Activated naive CD8-positive, alpha-beta T cell treated with anti-CD3 and anti-CD28 coated beads for 36 hours (primary cell): ENCODE measurements around the gene NEO1. TPM values are rescaled to one million over a fixed set of nuclear protein-coding genes. Genes with fewer than 3 reads are reported as not detected.

Source experiments
- DNase-seq: peaks from one replicate; pipeline ENCODE4 v3.0.0; 2021
- H3K27ac Mint-ChIP-seq: one replicate; pipeline ENCODE4 v1.8.0; 2022; ENCODE audit warnings: mild to moderate bottlenecking, moderate library complexity, mixed read lengths
- H3K27me3 Mint-ChIP-seq: one replicate; pipeline ENCODE4 v1.8.0; 2022; ENCODE audit warnings: mild to moderate bottlenecking, mixed read lengths
- H3K36me3 Mint-ChIP-seq: one replicate; pipeline ENCODE4 v1.8.0; 2021; ENCODE audit warnings: mild to moderate bottlenecking, mixed read lengths
- H3K4me1 Mint-ChIP-seq: one replicate; pipeline ENCODE4 v1.8.0; 2021; ENCODE audit warnings: mixed read lengths
- H3K4me3 Mint-ChIP-seq: one replicate; pipeline ENCODE4 v1.8.0; 2022; ENCODE audit warnings: mild to moderate bottlenecking, moderate library complexity, mixed read lengths
- H3K9me3 Mint-ChIP-seq: one replicate; pipeline ENCODE4 v1.8.0; 2022; ENCODE audit warnings: mixed read lengths
- total RNA-seq, 2 experiments: library from RNA; stranded (reverse); gene quantifications; one replicate each; pipeline ENCODE4 v1.2.3, GENCODE V29; 2021

NEO1 gene
- total RNA-seq, 2 experiments from 2014 or later, result 4.1 to 4.7 TPM

GRCh38 chr15:73081321-73081958 is 29.2 kb downstream of the NEO1 start:
- Mint-ChIP-seq H3K36me3 (no peaks in the 10 kb centered on the region), H3K4me1 (peaks cover 2% of the 10 kb centered on the region), H3K4me3 (no peak overlapping the region), H3K27me3 (peaks cover 13% of the 10 kb centered on the region), H3K9me3 (no peaks in the 10 kb centered on the region), H3K27ac (no peak overlapping the region)
- no peak for DNase-seq

- H3K4me1 Mint-ChIP-seq, result peaks cover 5% of the 10 kb centered on the region
- no peak overlapping the region for H3K4me3 Mint-ChIP-seq
- DNase-seq, result no peak
- no peaks in the 10 kb centered on the region for H3K9me3 Mint-ChIP-seq
- no peaks in the 10 kb centered on the region for H3K36me3 Mint-ChIP-seq
- peaks cover 16% of the 10 kb centered on the region for H3K27me3 Mint-ChIP-seq
- H3K27ac Mint-ChIP-seq, result no peak overlapping the region
Measured at GRCh38 chr15:73082812-73083211, 30.5 kb downstream of the NEO1 start.

- Mint-ChIP-seq H3K27me3 (peaks cover 25% of the 10 kb centered on the region), H3K27ac (no peak overlapping the region), H3K4me3 (no peak overlapping the region), H3K9me3 (no peaks in the 10 kb centered on the region), H3K36me3 (no peaks in the 10 kb centered on the region), H3K4me1 (peaks cover 3% of the 10 kb centered on the region)
- DNase-seq, result no peak
Measured at GRCh38 chr15:73087098-73087497, 34.8 kb downstream of the NEO1 start.

GRCh38 chr15:73105064-73105463 is 52.8 kb downstream of the NEO1 start:
- Mint-ChIP-seq H3K9me3 (no peaks in the 10 kb centered on the region), H3K36me3 (no peaks in the 10 kb centered on the region), H3K27me3 (no peaks in the 10 kb centered on the region), H3K27ac (no peak overlapping the region), H3K4me1 (no peaks in the 10 kb centered on the region), H3K4me3 (no peak overlapping the region)
- no peak for DNase-seq

- H3K36me3 Mint-ChIP-seq, result no peaks in the 10 kb centered on the region
- no peak for DNase-seq
- H3K4me3 Mint-ChIP-seq, result no peak overlapping the region
- no peaks in the 10 kb centered on the region for H3K4me1 Mint-ChIP-seq
- no peaks in the 10 kb centered on the region for H3K27me3 Mint-ChIP-seq
- H3K9me3 Mint-ChIP-seq, result no peaks in the 10 kb centered on the region
- no peak overlapping the region for H3K27ac Mint-ChIP-seq
Measured at GRCh38 chr15:73108676-73109075, 56.4 kb downstream of the NEO1 start.

- H3K27me3 Mint-ChIP-seq, result no peaks in the 10 kb centered on the region
- no peaks in the 10 kb centered on the region for H3K9me3 Mint-ChIP-seq
- H3K4me1 Mint-ChIP-seq, result no peaks in the 10 kb centered on the region
- H3K4me3 Mint-ChIP-seq, result no peak overlapping the region
- DNase-seq, result no peak
- H3K36me3 Mint-ChIP-seq, result no peaks in the 10 kb centered on the region
- H3K27ac Mint-ChIP-seq, result no peak overlapping the region
Measured at GRCh38 chr15:73109765-73110164, 57.5 kb downstream of the NEO1 start.

GRCh38 chr15:73110201-73110600 is 57.9 kb downstream of the NEO1 start:
- Mint-ChIP-seq H3K27ac (no peak overlapping the region), H3K4me1 (no peaks in the 10 kb centered on the region)

GRCh38 chr15:73114064-73114463 is 61.8 kb downstream of the NEO1 start:
- H3K27ac Mint-ChIP-seq, result no peak overlapping the region
- H3K9me3 Mint-ChIP-seq, result no peaks in the 10 kb centered on the region
- no peak for DNase-seq
- peaks cover 4% of the 10 kb centered on the region for H3K27me3 Mint-ChIP-seq
- no peak overlapping the region for H3K4me3 Mint-ChIP-seq
- no peaks in the 10 kb centered on the region for H3K36me3 Mint-ChIP-seq
- no peaks in the 10 kb centered on the region for H3K4me1 Mint-ChIP-seq

More at GRCh38 chr15:73110201-73110600, 57.9 kb downstream of the NEO1 start:
- Mint-ChIP-seq H3K4me3 (no peak overlapping the region), H3K27me3 (no peaks in the 10 kb centered on the region), H3K9me3 (no peaks in the 10 kb centered on the region), H3K36me3 (no peaks in the 10 kb centered on the region)
- no peak for DNase-seq

- H3K4me1 Mint-ChIP-seq, result no peaks in the 10 kb centered on the region
- H3K36me3 Mint-ChIP-seq, result no peaks in the 10 kb centered on the region
- H3K27ac Mint-ChIP-seq, result no peak overlapping the region
- no peak overlapping the region for H3K4me3 Mint-ChIP-seq
- H3K9me3 Mint-ChIP-seq, result no peaks in the 10 kb centered on the region
- peaks cover 4% of the 10 kb centered on the region for H3K27me3 Mint-ChIP-seq
- no peak for DNase-seq
Measured at GRCh38 chr15:73116164-73116563, 63.9 kb downstream of the NEO1 start.

GRCh38 chr15:73118055-73118454 is 65.8 kb downstream of the NEO1 start:
- no peaks in the 10 kb centered on the region for H3K4me1 Mint-ChIP-seq

GRCh38 chr15:73119478-73119877 is 67.2 kb downstream of the NEO1 start:
- no peak overlapping the region for H3K4me3 Mint-ChIP-seq
- H3K36me3 Mint-ChIP-seq, result peaks cover 2% of the 10 kb centered on the region
- peaks cover 4% of the 10 kb centered on the region for H3K27me3 Mint-ChIP-seq
- H3K27ac Mint-ChIP-seq, result no peak overlapping the region
- no peak for DNase-seq
- no peaks in the 10 kb centered on the region for H3K4me1 Mint-ChIP-seq
- no peaks in the 10 kb centered on the region for H3K9me3 Mint-ChIP-seq

More at GRCh38 chr15:73118055-73118454, 65.8 kb downstream of the NEO1 start:
- Mint-ChIP-seq H3K36me3 (no peaks in the 10 kb centered on the region), H3K4me3 (no peak overlapping the region), H3K27ac (no peak overlapping the region), H3K27me3 (peaks cover 4% of the 10 kb centered on the region), H3K9me3 (no peaks in the 10 kb centered on the region)
- no peak for DNase-seq

GRCh38 chr15:73120269-73120668 is 68.0 kb downstream of the NEO1 start:
- Mint-ChIP-seq H3K4me1 (no peaks in the 10 kb centered on the region), H3K36me3 (peaks cover 2% of the 10 kb centered on the region), H3K9me3 (no peaks in the 10 kb centered on the region), H3K27me3 (peaks cover 4% of the 10 kb centered on the region), H3K4me3 (no peak overlapping the region), H3K27ac (no peak overlapping the region)
- no peak for DNase-seq

GRCh38 chr15:73125219-73125618 is 73.0 kb downstream of the NEO1 start:
- H3K27ac Mint-ChIP-seq, result no peak overlapping the region
- H3K4me3 Mint-ChIP-seq, result no peak overlapping the region
- peaks cover 2% of the 10 kb centered on the region for H3K36me3 Mint-ChIP-seq
- peaks cover 1% of the 10 kb centered on the region for H3K4me1 Mint-ChIP-seq
- no peak for DNase-seq
- H3K9me3 Mint-ChIP-seq, result no peaks in the 10 kb centered on the region
- no peaks in the 10 kb centered on the region for H3K27me3 Mint-ChIP-seq

- no peak overlapping the region for H3K4me3 Mint-ChIP-seq
- no peak overlapping the region for H3K27ac Mint-ChIP-seq
- H3K4me1 Mint-ChIP-seq, result peaks cover 1% of the 10 kb centered on the region
Measured at GRCh38 chr15:73127302-73127936, 75.2 kb downstream of the NEO1 start.

GRCh38 chr15:73130830-73131229 is 78.6 kb downstream of the NEO1 start:
- no peak overlapping the region for H3K27ac Mint-ChIP-seq
- H3K27me3 Mint-ChIP-seq, result no peaks in the 10 kb centered on the region
- no peak for DNase-seq
- no peaks in the 10 kb centered on the region for H3K9me3 Mint-ChIP-seq
- no peak overlapping the region for H3K4me3 Mint-ChIP-seq
- peaks cover 1% of the 10 kb centered on the region for H3K4me1 Mint-ChIP-seq
- no peaks in the 10 kb centered on the region for H3K36me3 Mint-ChIP-seq

More at GRCh38 chr15:73127302-73127936, 75.2 kb downstream of the NEO1 start:
- DNase-seq, result peak; percentile 6
- Mint-ChIP-seq H3K36me3 (peaks cover 2% of the 10 kb centered on the region), H3K27me3 (no peaks in the 10 kb centered on the region), H3K9me3 (no peaks in the 10 kb centered on the region)

- H3K4me3 Mint-ChIP-seq, result no peak overlapping the region
- no peak for DNase-seq
- H3K4me1 Mint-ChIP-seq, result no peaks in the 10 kb centered on the region
- no peaks in the 10 kb centered on the region for H3K36me3 Mint-ChIP-seq
- no peak overlapping the region for H3K27ac Mint-ChIP-seq
- H3K27me3 Mint-ChIP-seq, result no peaks in the 10 kb centered on the region
- no peaks in the 10 kb centered on the region for H3K9me3 Mint-ChIP-seq
Measured at GRCh38 chr15:73134196-73134595, 81.9 kb downstream of the NEO1 start.
